ENCODE data around the gene EDEM3. TPM values are rescaled to one million over a fixed set of nuclear protein-coding genes. Genes with fewer than 3 reads are reported as not detected.

EDEM3 gene
- total RNA-seq, 1 experiment from 2014 or later = 14.0 TPM

DNA sequence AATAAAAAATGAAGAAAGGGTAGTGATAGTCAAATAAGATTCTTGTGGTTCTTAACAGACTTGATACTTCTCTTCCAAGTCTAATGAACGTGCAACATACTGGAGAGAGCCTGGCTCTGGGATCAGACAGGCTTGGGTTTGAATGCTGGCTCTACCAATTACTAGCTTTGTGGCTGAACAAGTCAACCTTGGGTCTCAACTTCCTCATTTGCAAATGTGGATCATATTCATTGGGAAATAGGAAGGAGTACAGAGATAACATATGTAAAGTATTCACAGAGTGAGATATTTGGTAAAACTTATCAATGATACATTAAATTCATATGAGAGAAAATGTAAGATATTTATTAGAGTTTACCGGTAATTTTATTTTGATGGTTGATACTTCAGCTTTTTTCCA, 2.0 kb downstream of the EDEM3 start:
- Histone ChIP-seq H2BK5ac (ENCODE audit: insufficient read length, low read length) (no peak overlapping the region), H3K18ac (ENCODE audit: insufficient read length, low read depth, low read length) (no peak overlapping the region), H3K4me2 (ENCODE audit: insufficient read depth, insufficient read length, low read length) (no peak overlapping the region), H3K9me3 (ENCODE audit: control insufficient read depth, low read depth, low read length) (no peaks in the 10 kb centered on the region), H2AFZ (ENCODE audit: low read length) (no peak overlapping the region), H3K79me1 (ENCODE audit: insufficient read depth, low read depth, low read length, poor library complexity, severe bottlenecking) (no peaks in the 10 kb centered on the region), H4K8ac (replicated peaks; ENCODE audit: insufficient read length, low read depth, low read length) (no peak overlapping the region), H3K56ac (ENCODE audit: insufficient read length, low read depth, low read length) (no peak overlapping the region), H2BK120ac (ENCODE audit: low read depth, low read length, poor library complexity, severe bottlenecking) (no peak overlapping the region), H4K20me1 (ENCODE audit: control insufficient read depth, insufficient read depth, insufficient read length) (no peaks in the 10 kb centered on the region), H3T11ph (ENCODE audit: low read length) (no peak overlapping the region), H2BK12ac (ENCODE audit: insufficient read length, low read depth, low read length) (no peak overlapping the region), H3K4me1 (ENCODE audit: insufficient read depth, low read length) (no peaks in the 10 kb centered on the region), H3K23me2 (ENCODE audit: insufficient read length, low read depth, low read length, poor library complexity, severe bottlenecking) (peaks cover 8% of the 10 kb centered on the region), H2BK15ac (ENCODE audit: low read depth, low read length) (no peak overlapping the region), H3K14ac (ENCODE audit: insufficient read depth, low read length) (no peak overlapping the region), H3K27ac (ENCODE audit: insufficient read length, low read depth, low read length) (no peak overlapping the region), H4K5ac (ENCODE audit: insufficient read length, low read depth, low read length) (no peak overlapping the region), H3K9ac (ENCODE audit: extremely low read depth, insufficient read length, low read length) (no peak overlapping the region), H2AK5ac (ENCODE audit: insufficient read length, low read length) (no peak overlapping the region), H2BK20ac (ENCODE audit: low read depth, low read length, poor library complexity, severe bottlenecking) (no peak overlapping the region), H3K27me3 (ENCODE audit: insufficient read depth, low read length) (no peaks in the 10 kb centered on the region; the same call in 1 of the 2 replicates), H3K23ac (ENCODE audit: insufficient read length, low read depth, low read length) (no peak overlapping the region), H4K91ac (ENCODE audit: insufficient read length, low read depth, low read length) (no peak overlapping the region), H3K4ac (ENCODE audit: low read depth, low read length) (no peak overlapping the region), H3K79me2 (ENCODE audit: insufficient read depth, low read length) (no peaks in the 10 kb centered on the region)
- H3K9me3 Mint-ChIP-seq = no peaks in the 10 kb centered on the region
- no peak overlapping the region for H3K27ac Mint-ChIP-seq
- H3K27me3 Mint-ChIP-seq (ENCODE audit: low read depth) = peaks cover 22% of the 10 kb centered on the region
- H3K4me3 Mint-ChIP-seq = peak overlapping the region; percentile 12 to 61; a peak in 2 of 5 replicates
- H3K36me3 Mint-ChIP-seq (ENCODE audit: insufficient read depth in 1 of 3, low read depth in 3 of 3) = no peaks in the 10 kb centered on the region
- TF ChIP-seq, protein P1, sequence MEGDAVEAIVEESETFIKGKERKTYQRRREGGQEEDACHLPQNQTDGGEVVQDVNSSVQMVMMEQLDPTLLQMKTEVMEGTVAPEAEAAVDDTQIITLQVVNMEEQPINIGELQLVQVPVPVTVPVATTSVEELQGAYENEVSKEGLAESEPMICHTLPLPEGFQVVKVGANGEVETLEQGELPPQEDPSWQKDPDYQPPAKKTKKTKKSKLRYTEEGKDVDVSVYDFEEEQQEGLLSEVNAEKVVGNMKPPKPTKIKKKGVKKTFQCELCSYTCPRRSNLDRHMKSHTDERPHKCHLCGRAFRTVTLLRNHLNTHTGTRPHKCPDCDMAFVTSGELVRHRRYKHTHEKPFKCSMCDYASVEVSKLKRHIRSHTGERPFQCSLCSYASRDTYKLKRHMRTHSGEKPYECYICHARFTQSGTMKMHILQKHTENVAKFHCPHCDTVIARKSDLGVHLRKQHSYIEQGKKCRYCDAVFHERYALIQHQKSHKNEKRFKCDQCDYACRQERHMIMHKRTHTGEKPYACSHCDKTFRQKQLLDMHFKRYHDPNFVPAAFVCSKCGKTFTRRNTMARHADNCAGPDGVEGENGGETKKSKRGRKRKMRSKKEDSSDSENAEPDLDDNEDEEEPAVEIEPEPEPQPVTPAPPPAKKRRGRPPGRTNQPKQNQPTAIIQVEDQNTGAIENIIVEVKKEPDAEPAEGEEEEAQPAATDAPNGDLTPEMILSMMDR (conservative IDR thresholded peaks at IDR 0.05) = no peak
- H3K4me1 Mint-ChIP-seq = peaks cover 16 to 19% of the 10 kb centered on the region in 2 experiments
- WGBS (ENCODE audit: extremely low coverage, insufficient read length, low lambda C conversion rate) = no CpG with 5 or more reads among the region's 2 CpGs
- DNase-seq = no peak
